OCI-M2 (cell line): ENCODE results near the gene MUC2.

Source experiments
- DNase-seq: peaks from one replicate; lab custom pipeline; 2025; ENCODE audit not compliant: unreplicated experiment; lab: John Stamatoyannopoulos, UW

The MUC2 gene

DNA sequence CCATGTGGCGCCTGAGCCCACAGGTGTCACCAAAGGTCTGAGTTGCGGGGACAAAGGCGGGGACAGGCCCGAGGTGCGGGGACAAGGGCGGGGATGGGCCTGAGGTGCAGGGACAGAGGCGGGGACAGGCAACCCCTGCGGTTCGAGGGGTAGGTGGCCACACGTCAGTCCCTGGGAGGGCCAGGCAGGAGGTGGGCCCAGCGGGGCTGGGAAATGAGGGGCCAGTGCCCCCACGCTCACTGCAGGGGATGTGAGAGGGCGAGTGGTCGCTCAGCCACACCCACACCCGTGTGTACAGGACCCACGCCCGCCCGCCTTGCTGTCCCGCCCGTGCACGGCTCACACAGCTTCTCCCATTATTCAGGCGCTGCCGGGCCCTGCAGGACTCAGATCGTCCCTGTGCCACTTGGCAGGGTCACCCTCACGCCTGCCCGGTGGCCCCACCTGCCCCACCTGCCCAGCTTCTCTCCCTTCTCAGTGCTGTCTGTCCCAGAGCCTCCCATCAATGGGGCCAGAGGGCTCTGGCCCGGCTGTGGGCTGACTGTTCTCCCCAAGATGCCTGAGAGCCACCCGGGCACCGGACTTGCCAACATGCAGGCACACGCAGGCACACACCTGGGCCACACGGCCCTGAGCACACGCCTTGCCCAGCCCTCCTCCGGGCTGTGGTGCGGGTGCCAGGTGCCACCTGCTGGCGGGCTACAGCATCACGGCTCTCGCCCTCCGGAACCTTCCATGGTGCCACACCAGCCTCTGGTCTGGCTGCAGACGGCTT lies 23.9 kb upstream of the MUC2 start:
- no peak for DNase-seq

DNA sequence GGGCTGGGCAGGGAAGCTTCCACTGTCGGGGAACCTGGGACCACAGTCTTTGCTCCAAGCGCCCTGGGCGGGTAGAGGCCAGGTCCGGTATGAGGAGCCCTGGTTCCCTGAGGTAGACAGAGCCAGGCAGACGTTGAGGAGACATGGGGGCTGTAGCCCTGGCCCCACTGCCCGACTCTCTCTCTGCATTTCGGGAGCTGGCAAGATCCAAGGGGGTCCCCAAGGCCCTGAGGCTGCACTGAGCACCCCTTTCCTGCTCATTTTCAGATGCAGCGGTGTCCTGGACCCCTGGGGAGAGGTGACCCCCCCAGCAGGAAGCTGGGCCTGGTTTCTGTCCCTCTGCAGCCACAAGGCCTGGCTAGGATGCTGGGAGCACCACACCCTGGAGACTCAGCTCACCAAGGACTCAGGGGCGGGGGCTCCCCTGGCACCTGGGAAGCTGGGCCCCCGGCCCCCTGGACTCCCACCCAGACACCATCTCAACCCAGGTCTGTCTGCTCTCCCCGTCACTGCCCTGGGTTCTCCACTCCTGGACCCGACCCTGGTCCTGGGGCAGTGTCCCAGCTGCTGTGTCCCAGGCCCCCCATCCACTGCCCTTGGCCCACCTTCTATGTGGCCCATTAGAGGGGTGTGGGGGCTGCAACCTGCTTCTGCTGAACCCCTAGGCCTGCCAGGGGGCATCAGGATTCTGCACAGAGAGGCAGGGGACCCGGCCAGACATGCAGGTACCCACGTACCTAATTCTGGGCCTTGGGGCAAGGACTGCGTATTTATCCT lies 23.1 kb upstream of the MUC2 start:
- DNase-seq, result no peak

DNA sequence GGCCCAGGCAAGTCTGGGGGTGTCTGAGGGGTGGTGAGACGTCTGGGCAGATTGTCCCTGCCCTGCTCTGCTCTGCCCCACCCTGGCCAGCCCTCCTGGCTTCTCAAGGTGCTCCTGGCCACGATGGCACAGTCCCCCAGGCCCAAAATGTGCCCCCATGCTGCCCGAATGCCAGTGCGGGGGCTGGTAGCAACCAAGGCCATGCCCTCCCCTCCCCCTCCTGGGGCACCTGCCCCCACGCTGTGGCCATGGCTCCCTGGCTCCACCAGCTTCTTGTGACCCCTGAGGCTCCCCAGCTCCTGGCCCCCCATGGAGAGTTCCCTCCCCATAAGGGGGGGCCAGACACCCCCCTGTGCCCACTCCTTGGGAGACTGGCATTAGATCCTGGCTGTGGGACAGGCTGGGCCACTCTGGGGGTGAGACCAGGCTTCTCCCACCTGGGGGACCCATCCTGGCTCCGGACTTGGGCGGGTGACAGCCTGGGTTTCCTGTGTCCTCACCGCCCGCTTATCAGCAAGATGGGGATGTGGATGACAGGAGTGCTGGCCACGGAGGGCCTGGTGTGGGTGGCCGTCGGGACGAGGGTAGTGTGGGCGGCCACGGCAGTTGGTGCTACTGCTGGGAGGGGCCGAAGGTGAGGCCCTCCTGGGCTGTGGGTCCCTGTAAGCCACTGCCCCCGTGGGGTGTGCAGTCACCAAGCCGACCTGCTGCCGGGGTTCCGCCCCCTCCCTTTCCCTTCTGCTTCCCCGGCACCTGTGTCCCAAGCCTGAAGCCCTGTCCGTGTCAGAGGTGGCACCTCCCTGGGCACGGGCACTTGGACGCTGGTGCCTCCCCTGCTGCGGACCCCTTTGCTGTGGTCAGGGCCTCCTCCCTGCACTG lies 22.3 kb upstream of the MUC2 start:
- DNase-seq, result no peak

DNA sequence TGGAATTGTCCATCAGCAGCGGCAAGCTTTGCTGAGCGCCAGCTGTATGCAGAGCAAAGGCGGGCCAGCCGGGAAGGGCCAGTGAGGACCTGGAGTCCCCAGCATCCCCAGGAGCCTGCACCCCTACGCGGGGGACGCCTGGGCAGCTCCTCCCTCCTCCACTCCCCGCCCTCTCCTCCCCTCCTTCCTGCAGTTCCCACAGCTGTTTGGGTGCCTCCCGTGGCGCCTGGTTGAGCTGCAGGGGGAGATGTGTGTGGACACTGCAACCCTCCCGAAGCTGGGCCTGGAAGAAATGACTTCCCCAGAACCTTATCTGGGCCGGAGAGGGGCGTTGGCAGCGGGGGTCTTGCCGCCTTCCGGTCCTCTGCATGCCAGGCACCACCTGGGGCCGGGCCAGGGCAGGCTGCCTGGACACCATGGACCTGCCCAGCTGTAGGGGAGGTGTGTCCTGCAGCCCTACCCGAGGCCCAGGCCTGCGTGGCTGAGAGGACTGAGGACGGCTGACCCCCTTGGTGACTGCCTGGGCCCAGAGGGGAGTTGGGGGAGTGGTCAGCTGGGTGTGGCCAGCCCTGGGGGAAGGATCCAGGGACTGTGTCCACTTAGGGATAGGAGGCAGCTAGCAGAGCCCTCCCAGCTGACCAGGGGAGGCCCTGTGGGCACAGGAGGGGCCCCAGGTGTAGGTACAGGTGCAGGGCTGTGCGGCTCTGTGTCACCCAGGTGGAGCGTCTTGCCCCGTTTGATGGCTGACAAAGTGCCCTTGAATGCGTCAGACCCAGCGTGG lies 21.4 kb upstream of the MUC2 start:
- no peak for DNase-seq

DNA sequence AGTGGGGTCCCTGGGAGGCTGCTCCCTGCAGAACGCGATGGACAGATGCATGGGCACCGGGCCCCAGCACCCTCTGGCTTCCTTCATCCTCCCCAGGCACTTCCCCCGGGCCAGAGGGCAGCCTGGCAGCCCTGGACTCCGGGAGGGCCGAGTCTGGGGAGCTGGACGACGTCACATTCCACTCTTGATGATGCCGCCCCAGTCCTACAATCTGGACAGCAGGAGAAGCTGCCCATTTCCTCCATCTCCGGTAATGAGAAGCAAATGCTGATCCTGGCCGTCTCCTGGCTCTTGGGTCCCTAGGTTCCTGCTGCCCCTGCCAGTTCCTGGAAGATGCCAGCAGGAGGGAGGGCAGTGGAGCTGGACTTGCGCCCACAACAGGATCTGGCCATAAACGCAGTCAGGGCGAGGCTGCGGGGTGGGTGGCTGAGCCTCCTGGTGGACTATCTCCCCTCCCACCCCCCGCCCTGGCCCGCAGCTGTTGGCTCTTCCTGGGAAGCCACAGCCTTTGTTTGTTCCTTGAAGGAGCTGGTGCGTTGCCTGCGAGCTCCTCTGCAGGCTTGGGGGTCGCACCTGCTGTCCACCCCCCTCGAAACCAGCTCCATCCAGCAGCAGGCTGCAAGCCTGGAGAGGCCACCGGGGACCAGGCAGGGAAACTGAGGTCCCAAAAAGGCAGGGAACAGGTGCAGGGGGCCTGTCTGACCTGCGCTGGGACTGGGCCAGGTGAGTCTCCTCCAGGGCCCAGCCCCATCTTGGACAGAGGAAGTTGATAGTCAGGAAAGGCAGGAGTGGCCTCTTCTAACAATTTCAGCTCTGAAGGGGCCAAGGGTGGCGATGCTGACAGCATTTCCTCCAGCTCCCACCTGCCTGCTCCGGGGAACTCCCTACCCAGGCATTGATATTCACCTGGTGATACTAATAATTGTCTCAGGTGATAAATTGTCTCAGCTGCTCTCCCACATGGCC lies 20.2 kb upstream of the MUC2 start:
- no peak for DNase-seq

DNA sequence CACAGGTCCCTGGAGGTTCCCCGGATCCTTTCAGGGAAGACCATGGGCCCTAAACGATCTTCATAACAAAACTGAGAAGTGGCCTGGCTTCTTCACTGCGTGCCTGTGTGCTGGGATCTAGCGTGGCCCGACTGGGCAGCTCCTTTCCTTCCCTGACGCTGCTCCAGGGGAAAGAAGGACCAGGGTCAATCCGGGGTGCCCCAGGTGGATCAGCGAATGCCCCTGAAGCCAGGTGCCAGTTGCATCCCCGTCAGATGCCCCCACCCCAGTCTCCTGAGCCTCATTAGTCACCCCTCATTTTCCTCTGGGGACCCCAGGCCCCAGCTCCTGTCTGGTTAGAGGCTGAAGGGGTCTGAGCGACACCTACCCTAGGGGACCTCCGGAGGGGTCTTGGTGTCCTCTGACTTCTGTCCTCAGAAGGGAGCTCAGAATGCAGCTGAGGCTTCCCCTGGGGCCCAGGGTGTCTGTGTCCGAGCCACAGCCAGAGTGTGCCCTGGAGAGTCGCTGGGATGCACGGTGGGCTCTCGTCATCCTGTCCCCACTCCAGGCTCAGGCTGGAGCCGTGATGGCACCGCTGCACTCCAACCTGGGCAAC lies 19.5 kb upstream of the MUC2 start:
- DNase-seq, result no peak

DNA sequence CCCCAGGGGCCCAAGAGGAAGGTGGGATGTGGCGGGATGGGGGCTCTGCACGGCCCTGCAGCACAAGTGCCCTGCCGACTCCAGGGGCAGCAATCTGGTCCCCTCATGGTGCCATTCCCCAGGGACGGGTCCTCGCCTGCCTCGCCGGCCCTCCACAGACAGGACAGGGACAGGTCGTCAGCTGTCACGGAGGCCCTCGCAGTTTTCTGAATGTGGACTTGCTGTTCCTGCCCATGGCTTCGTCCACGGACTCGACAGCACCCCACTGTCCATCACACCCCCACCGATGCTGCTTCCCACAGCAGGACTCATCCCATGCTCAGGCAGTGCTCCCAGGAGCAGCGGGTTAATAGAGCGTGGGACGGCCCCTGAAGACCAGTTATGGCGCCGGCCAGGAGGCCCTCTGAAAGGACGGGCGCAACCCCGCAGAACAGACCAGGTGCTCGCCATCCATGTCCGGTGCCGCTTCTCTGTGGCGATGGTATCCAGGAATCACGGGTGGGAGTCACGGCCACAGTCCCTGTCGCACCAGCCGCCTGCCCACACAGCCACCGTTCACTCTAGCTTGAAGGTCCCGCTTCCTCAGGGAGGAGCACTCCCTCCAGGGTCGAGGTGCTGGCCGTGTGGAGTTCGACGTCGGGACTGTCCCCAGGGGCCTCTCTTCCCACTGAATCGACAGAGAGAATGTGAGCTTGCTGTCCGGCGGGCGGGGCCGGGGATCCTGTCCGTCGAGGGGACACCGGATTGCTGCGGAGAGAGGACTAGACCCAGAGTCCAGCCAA lies 18.5 kb upstream of the MUC2 start:
- no peak for DNase-seq

DNA sequence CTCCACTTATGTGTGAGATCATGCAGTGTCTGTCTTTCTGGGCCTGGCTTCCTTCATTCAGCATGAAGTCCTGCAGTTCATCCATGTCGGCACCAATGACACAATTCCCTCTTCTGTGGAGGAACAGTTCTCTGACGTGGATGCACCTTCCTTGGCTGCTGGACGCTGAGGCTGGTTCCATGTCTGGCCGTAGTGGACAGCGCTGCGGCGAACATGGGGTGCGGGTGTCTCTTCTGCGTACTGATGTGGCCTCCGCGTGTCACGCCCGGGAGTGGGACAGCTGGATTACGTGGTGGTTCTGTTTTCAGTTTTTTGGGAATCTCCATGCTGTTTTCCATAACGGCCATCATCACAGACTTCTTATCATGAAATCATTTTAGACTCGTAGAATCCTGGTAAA lies 16.9 kb upstream of the MUC2 start:
- no peak for DNase-seq

DNA sequence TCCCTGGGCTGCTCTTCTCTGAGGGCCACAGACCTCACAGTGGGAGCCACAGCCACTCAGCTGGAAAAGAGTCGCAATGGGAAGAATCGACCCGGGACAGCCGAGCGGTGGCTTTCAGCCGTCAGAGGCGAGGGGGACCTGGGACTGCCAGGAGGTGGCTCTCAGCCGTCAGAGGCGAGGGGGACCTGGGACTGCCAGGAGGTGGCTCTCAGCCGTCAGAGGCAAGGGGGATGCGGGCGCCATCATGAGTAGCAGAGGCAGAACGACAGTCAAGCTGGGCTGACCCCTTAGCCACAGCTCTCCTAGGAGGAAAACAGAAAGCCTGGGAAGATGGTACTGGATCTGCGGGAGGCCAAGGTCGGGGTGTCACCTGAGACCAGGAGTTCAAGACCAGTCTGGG lies 14.9 kb upstream of the MUC2 start:
- no peak for DNase-seq

DNA sequence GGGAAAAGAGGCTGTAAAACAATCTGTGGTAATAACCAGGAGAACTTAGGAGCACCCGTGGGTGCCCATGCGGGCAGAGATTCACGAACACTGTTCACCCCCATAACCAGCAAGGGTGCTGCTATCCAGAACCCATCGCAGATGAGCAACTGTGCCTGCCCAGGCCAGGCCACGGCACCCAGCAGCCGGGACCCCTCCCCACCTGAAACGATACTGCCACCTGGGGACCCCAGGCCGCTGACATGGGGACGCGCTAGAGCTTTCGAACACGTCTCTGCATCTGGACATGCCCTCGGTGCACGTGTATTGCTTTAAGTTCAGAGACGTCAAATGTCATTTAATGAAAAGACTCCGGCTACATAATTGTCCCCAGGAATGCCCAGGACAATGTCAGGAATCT lies 14.3 kb upstream of the MUC2 start:
- no peak for DNase-seq

DNA sequence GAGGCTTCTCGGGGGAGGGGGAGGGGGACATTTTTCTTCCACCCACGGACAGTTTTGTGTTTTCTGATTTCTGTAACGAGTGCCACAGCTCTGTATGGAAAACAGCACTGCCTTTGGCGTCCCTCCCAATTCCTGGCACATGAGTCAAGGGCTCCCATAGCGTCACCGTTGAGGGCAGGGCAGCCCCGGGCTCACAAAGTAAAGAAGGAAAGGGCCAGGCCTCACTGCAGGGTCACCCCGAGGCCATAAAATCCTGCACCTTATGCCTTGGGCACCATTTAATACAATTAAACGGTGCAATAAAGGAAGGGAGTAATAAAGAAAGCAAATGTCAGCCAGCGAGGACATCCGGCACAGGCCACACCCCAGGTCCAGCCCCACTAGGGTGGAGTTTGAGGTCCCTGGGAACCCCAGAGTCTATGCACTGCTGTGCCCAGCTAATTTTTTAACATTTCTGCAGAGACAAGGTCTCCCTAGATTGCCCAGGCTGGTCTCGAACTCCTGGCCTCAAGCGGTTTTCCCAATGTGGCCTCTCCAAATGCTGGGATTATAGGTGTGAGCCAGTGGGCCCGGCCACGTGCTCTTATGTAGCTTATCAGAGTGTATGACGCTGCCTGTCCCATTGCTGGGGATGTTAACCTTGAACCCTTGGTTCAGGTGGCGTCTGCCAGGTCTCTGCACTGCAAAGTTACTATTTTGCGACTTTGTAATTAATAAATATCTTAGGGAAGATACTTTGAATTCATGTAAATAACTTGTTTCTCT lies 13.6 kb upstream of the MUC2 start:
- no peak for DNase-seq

DNA sequence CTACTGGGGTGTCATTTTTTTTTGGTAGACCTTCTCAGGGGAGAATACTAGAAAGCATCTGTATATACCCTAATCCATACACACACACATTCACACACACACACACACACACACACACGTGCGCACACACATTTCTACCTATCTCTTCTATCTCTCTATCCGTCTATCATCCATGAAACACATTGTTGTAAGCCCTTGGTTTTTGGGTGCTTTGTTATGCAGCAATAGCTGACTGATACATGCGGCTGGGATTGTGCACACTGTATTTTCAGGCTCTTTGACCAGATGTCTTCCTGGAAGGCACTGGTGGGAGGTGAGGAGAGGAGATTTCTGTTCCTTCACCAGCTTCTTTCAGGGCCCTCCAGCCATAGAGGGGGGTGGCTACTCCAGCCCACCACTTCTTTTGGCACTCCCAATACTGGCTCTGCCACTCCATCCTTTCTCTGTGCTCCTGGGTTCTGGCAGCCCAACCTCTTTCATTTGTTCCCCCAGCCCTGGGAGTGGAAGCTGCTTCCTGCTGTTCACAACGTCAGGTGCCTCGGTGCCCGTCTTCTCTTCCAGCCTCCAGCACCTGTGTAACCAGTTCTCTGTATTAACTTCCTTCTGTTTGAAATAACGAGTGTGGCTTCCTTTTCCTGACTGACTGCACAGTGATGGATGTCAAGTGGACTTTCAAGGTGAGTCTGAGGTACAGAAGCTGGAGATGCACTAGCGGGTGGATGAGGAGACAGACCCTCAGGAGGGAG lies 12.4 kb upstream of the MUC2 start:
- no peak for DNase-seq

DNA sequence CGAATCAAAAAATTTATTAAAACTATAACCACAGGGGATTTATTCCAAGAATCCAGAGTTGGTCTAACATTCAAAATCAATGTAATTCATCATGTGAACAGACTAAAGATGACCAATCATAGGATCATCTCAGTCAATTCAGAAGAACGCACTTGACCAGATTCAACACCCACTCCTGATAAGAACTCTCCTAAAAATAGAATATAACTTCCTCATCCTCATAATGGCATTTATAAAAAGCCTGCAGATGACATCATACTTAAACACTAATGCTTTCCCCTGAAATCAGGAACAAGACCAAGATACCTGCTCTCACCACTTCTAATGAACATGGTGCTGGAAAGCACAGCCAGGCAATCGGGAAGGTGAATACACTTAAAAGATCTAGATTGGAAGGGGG lies 10.5 kb upstream of the MUC2 start:
- DNase-seq, result no peak

DNA sequence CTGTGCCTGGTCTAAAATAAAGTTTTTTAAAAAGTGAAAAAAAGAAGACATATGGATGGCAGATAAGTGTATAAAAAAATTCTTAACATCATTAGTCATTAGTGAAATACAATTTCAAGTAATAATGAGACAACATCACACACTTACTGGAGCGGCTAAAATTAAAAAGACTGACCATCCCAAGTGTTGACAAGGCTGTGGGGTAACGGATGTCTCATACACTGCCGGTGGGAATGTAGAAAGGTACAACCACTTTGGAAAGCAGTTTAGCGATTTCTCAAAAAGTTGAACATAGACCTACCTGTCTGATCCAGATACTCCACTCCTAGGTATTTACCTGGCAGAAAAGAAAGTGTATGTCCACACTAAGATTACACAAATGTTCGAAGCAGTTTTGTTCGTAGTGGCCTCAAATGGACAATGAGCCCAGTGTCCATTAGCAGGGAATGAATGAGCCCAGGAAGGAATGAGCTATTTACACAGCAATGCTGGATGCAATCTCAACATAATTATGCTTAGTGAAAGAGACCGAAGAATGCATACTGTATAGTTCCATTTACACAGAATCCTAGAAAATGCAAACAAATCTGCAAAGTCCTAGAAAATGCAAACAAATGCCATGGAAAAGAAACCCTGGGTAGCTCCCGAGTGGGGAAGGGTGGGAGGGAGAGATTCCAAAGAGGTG lies 6.7 kb upstream of the MUC2 start:
- no peak for DNase-seq

DNA sequence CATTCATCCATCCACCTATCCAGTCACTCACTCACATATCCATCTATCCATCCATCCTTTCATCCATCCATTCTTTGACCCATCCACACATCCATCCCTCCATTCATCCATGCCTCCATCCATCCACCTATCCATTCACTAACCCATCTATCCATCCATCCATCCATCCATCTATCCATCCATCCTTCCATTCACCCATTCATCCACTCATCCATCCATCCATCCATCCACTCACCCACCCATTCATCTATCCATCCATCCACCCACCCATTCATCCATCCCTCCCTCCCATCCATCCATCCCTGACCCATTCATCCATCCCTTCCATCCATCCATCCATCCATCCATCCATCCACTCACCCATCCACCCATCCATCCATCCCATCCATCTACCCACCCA lies 4.9 kb upstream of the MUC2 start:
- DNase-seq, result no peak

DNA sequence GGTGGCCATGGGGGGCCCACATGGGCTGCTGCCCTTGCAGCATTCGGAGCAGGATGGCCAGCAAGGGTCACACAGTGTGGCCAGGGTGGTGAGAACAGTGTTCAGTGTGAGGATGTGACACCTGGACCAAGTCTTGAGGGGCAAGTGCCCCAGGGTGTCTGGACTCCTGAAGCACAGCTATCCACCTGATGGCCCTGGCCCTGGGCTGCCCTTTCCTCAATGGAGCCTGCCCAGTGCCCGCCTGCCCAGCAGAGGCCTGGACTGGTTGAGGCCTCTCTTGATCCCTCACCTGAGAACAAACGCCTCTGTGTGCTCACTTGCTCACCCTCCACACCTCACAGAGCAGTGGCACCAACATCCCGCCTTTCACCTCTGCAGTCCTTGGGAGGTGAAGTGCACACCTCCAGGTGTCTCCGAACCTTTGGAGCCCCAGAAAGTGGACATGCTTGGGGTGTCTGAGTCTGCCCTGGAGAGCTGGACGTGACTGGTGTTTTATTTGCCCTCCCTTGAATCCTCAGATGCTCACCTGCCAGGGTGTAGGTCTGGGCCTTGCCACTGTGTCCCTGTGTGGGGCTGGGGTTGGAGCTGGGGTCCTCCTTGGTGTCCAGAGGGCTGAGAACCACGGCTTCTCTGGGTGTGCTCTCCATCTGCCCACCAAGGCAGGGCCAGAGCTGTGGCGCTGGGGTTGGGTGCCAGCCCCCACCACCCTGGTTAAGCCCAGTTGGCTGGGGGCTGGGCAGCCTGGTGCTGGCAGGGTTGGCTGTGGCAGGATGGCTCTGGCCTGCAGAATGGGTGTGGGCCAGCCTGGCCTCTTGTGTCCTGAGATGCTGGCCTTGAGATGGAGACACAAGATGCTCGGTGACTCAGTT lies 3.8 kb upstream of the MUC2 start:
- no peak for DNase-seq
